OCI-LY1 (cell line): Measurements from ENCODE around the gene UCP2.

Source experiments
- H2AFZ ChIP-seq: fragments of 200-600 bp; sonication (generic), shearing (Covaris generic); 2 replicates; pipeline ENCODE4 v1.6.0; 2014; ENCODE audit warnings: antibody characterized with exemption, mild to moderate bottlenecking, low read length
- H3F3A ChIP-seq: fragments of 200-600 bp; sonication (generic), shearing (Covaris generic); 2 replicates; pipeline ENCODE4 v1.6.0; 2014; ENCODE audit warnings: mild to moderate bottlenecking, antibody characterized with exemption, low read length, moderate library complexity; ENCODE audit not compliant: insufficient read depth
- H3K27ac ChIP-seq: fragments of 200-600 bp; sonication (generic); 2 replicates; pipeline ENCODE4 v1.5.1; 2014; ENCODE audit warnings: low read length, mixed run types, mild to moderate bottlenecking, low read depth; ENCODE audit not compliant: poor library complexity, severe bottlenecking
- H3K27me3 ChIP-seq: fragments of 200-600 bp; sonication (generic); 2 replicates; pipeline ENCODE4 v1.6.0; 2014; ENCODE audit warnings: antibody characterized with exemption, mild to moderate bottlenecking, low read length, moderate library complexity; ENCODE audit not compliant: insufficient read depth
- H3K36me3 ChIP-seq: fragments of 200-600 bp; sonication (generic); 2 replicates; pipeline ENCODE4 v1.6.1; 2014; ENCODE audit warnings: mild to moderate bottlenecking, antibody characterized with exemption, low read length, moderate library complexity, mixed read lengths; ENCODE audit not compliant: insufficient read depth
- H3K4me1 ChIP-seq: fragments of 200-600 bp; sonication (generic); 2 replicates; pipeline ENCODE4 v1.5.1; 2014; ENCODE audit warnings: mild to moderate bottlenecking, low read length, moderate library complexity; ENCODE audit not compliant: insufficient read depth, severe bottlenecking
- H3K4me2 ChIP-seq: fragments of 200-600 bp; sonication (generic), shearing (Covaris generic); 2 replicates; pipeline ENCODE4 v1.6.1; 2014; ENCODE audit warnings: low read length
- H3K4me3 ChIP-seq: fragments of 200-600 bp; sonication (generic); 2 replicates; pipeline ENCODE4 v1.5.1; 2014; ENCODE audit warnings: low read length, low read depth, mild to moderate bottlenecking, mixed read lengths; ENCODE audit not compliant: poor library complexity, severe bottlenecking
- H3K79me2 ChIP-seq: fragments of 200-600 bp; shearing (Covaris generic); 2 replicates; pipeline ENCODE4 v1.6.1; 2016; ENCODE audit warnings: mixed run types, low read length, mixed read lengths; ENCODE audit not compliant: insufficient read depth
- H3K9ac ChIP-seq: fragments of 200-600 bp; sonication (generic), shearing (Covaris generic); 2 replicates; pipeline ENCODE4 v1.6.1; 2014; ENCODE audit warnings: mild to moderate bottlenecking, low read length, mixed read lengths
- H3K9me2 ChIP-seq: fragments of 200-600 bp; sonication (generic), shearing (Covaris generic); 2 replicates; pipeline ENCODE4 v1.6.1; 2014; ENCODE audit warnings: low read depth, mild to moderate bottlenecking, low read length, mixed read lengths
- H3K9me3 ChIP-seq: fragments of 200-600 bp; shearing (Covaris generic); 2 replicates; pipeline ENCODE4 v1.6.1; 2014; ENCODE audit warnings: low read length, mixed read lengths
- H4K20me1 ChIP-seq: fragments of 200-600 bp; sonication (generic), shearing (Covaris generic); 2 replicates; pipeline ENCODE4 v1.6.0; 2016; ENCODE audit warnings: mild to moderate bottlenecking, low read length; ENCODE audit not compliant: insufficient read depth
- EZH2 ChIP-seq: fragments of 200-600 bp; sonication (generic), shearing (Covaris generic); IDR thresholded peaks from 2 replicates; pipeline ENCODE4 v1.8.0; 2017; ENCODE audit warnings: borderline replicate concordance, mixed run types, mild to moderate bottlenecking, antibody characterized with exemption, low read length, moderate library complexity, mixed read lengths
- TF ChIP-seq, protein P1 (sequence below): fragments of 200-600 bp; sonication (generic), shearing (Covaris generic); IDR thresholded peaks from 2 replicates; pipeline ENCODE4 v1.5.1; 2017; ENCODE audit warnings: mild to moderate bottlenecking, antibody characterized with exemption, low read length, moderate library complexity, mixed read lengths

Gene UCP2

GRCh38 chr11:73965764-73966121, 16.9 kb downstream of the UCP2 start:
- Histone ChIP-seq H3K9me3 (no peaks in the 10 kb centered on the region), H3K79me2 (no peaks in the 10 kb centered on the region), H2AFZ (no peak overlapping the region), H3K4me3 (no peak overlapping the region), H3K4me1 (peaks cover 13% of the 10 kb centered on the region), H3K4me2 (no peak overlapping the region), H3K27me3 (no peaks in the 10 kb centered on the region), H3F3A (no peaks in the 10 kb centered on the region), H3K9ac (no peak overlapping the region), H3K27ac (no peak overlapping the region), H4K20me1 (no peaks in the 10 kb centered on the region), H3K36me3 (no peaks in the 10 kb centered on the region), H3K9me2 (no peaks in the 10 kb centered on the region)
- TF ChIP-seq, protein P1, sequence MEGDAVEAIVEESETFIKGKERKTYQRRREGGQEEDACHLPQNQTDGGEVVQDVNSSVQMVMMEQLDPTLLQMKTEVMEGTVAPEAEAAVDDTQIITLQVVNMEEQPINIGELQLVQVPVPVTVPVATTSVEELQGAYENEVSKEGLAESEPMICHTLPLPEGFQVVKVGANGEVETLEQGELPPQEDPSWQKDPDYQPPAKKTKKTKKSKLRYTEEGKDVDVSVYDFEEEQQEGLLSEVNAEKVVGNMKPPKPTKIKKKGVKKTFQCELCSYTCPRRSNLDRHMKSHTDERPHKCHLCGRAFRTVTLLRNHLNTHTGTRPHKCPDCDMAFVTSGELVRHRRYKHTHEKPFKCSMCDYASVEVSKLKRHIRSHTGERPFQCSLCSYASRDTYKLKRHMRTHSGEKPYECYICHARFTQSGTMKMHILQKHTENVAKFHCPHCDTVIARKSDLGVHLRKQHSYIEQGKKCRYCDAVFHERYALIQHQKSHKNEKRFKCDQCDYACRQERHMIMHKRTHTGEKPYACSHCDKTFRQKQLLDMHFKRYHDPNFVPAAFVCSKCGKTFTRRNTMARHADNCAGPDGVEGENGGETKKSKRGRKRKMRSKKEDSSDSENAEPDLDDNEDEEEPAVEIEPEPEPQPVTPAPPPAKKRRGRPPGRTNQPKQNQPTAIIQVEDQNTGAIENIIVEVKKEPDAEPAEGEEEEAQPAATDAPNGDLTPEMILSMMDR = no peak
- TF ChIP-seq EZH2 = no peak

DNA sequence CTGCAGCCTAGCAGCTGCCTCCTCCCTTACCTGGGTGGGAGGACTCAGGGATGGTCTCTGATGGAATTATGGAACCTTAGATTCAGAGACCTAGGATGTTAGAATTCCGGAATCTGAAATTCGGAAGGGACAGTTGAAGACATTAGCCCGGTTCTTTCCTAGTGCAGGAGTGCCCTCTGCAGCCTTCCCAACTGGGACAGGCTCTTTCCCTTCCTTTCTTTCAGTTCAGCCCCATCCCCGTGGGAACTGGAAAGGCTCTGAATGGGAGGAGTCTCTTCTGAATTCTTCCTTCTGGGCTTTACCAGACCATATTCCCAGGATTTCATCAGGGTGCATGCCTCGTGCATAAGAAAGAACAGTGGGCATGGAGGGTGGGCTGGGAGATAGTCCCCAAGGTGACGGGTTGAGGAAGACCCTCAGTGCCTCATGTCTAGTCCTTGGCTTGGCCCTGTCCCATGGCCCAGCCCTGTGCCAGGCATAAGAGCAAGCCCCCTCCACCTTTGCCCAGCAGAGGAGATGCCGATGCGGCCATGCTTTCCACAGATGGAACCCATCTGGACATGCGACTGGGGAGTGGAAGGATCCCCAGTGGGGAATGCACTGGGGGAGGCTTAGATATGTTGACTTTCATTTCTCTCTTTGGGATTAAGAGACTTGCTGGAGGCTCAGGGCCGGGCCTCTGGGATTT, 17.4 kb downstream of the UCP2 start:
- H3K4me3 ChIP-seq = no peak overlapping the region
- no peak for TF ChIP-seq EZH2
- TF ChIP-seq, protein P1 = no peak
- no peaks in the 10 kb centered on the region for H3F3A ChIP-seq
- H2AFZ ChIP-seq = no peak overlapping the region
- peaks cover 9% of the 10 kb centered on the region for H3K4me1 ChIP-seq
- H3K27ac ChIP-seq = no peak overlapping the region
- no peaks in the 10 kb centered on the region for H3K9me2 ChIP-seq
- no peak overlapping the region for H3K4me2 ChIP-seq
- no peaks in the 10 kb centered on the region for H3K79me2 ChIP-seq
- no peaks in the 10 kb centered on the region for H4K20me1 ChIP-seq
- no peaks in the 10 kb centered on the region for H3K27me3 ChIP-seq
- H3K9me3 ChIP-seq = no peaks in the 10 kb centered on the region
- H3K36me3 ChIP-seq = no peaks in the 10 kb centered on the region
- H3K9ac ChIP-seq = no peak overlapping the region

GRCh38 chr11:73963861-73964260, 18.8 kb downstream of the UCP2 start:
- no peak overlapping the region for H3K27ac ChIP-seq
- no peak for TF ChIP-seq EZH2
- TF ChIP-seq, protein P1 = no peak
- peaks cover 3% of the 10 kb centered on the region for H3K4me1 ChIP-seq
- H3K79me2 ChIP-seq = no peaks in the 10 kb centered on the region
- no peaks in the 10 kb centered on the region for H3K9me2 ChIP-seq
- no peaks in the 10 kb centered on the region for H3K36me3 ChIP-seq
- H3K9ac ChIP-seq = no peak overlapping the region
- no peak overlapping the region for H3K4me2 ChIP-seq
- no peak overlapping the region for H3K4me3 ChIP-seq
- H3K9me3 ChIP-seq = no peaks in the 10 kb centered on the region
- no peaks in the 10 kb centered on the region for H3K27me3 ChIP-seq
- no peak overlapping the region for H2AFZ ChIP-seq
- no peaks in the 10 kb centered on the region for H3F3A ChIP-seq
- H4K20me1 ChIP-seq = no peaks in the 10 kb centered on the region
